Endothelial cell of umbilical vein (primary cell): ENCODE data around the gene SLC7A8.

Experiments used
- CTCF ChIP-seq, 2 donors: IDR thresholded peaks; 1 replicate in 1 of 2; 2 replicates in 1 of 2; pipeline ENCODE4 v1.5.1; 2011; ENCODE audit warnings: low read length in 2 of 2, mild to moderate bottlenecking in 2 of 2, moderate library complexity in 2 of 2, control low read depth in 1 of 2, inconsistent platforms in 1 of 2, low read depth in 1 of 2; ENCODE audit not compliant: insufficient read depth in 1 of 2; ENCODE audit errors: extremely low read depth in 1 of 2
- POLR2A ChIP-seq: IDR thresholded peaks from 2 replicates; pipeline ENCODE4 v1.6.1; 2012; ENCODE audit warnings: low read depth, mild to moderate bottlenecking, control low read depth, low read length
- POLR2AphosphoS5 ChIP-seq: IDR thresholded peaks from 2 replicates; pipeline ENCODE4 v1.6.1; 2012; ENCODE audit warnings: low read depth, mild to moderate bottlenecking, control low read depth, low read length, moderate library complexity; ENCODE audit not compliant: insufficient read depth

DNA sequence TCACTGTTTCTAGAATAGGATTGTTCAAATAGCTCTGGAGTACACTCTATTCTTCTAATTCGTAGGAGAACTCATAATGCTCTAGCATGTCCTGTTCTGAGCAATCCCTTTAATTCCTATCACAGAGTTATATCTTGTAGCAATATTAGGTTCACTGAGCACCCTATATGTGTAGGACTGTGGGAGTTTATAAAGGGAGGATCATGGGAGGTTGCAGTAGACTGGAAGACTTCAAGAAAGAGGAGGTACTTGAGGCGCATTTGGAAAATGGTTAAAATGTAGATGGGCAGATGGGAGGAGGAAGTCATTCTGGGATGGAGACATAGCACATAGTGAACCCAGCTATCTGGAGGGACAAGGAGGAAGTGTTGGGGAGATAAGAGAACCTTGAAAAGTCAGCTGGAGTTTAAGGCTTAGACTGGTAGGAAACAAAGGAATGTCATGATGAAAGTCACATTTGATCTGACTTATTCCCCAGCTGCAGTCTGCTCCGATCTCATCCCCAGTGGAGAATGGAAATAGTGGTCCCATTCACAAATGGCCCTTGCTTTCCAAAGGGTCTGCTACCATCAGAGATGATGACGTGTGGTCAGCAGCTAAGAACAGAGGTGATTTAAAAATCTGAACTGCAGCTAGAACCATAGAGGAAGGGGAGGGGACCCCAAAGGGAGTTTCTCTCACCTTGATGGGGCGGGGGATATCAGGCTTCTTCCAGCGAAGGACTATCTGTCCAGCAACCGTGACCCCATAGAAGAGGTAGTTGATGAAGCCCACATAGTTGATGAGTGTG is 54.3 kb downstream of the SLC7A8 start:
- TF ChIP-seq POLR2AphosphoS5 (no peak), CTCF (IDR thresholded peaks at IDR 0.05; ENCODE audit: extremely low read depth in 1 of 2, insufficient read depth in 1 of 2, low read depth in 1 of 2, low read length in 2 of 2) (no peak), POLR2A (no peak)
